Ascending aorta (tissue), 2 donors: ENCODE measurements around the gene AUTS2. TPM values are rescaled to one million over a fixed set of nuclear protein-coding genes. Genes with fewer than 3 reads are reported as not detected.

Experiments used
- DNase-seq, 2 donors: peaks; one replicate each; pipeline ENCODE4 v3.0.0-alpha.2; 2019; ENCODE audit warnings: low spot score in 2 of 2
- H3K27ac ChIP-seq, 2 donors: fragments of 200-600 bp; sonication (generic); one replicate each; pipeline ENCODE4 v1.5.1; 2016 to 2017; ENCODE audit warnings: mild to moderate bottlenecking in 1 of 2
- H3K27me3 ChIP-seq: fragments of 200-600 bp; sonication (generic); one replicate; pipeline ENCODE4 v1.5.1; 2017
- H3K36me3 ChIP-seq, 2 donors: fragments of 200-600 bp; sonication (generic); one replicate each; pipeline ENCODE4 v1.5.1; 2016
- H3K4me1 ChIP-seq, 2 donors: fragments of 200-600 bp; sonication (generic); one replicate each; pipeline ENCODE4 v1.5.1; 2016 to 2017; ENCODE audit warnings: mild to moderate bottlenecking in 1 of 2
- H3K4me3 ChIP-seq, 2 donors: fragments of 200-600 bp; sonication (generic); one replicate each; pipeline ENCODE4 v1.5.1; 2016 to 2017; ENCODE audit warnings: mild to moderate bottlenecking in 1 of 2
- H3K9me3 ChIP-seq, 2 donors: fragments of 200-600 bp; sonication (generic); one replicate each; pipeline ENCODE4 v1.5.1; 2016
- CTCF ChIP-seq, 3 experiments: fragments of 200-600 bp in 2 of 3; fragments of 450-650 bp in 1 of 3; sonication (generic) in 2 of 3; IDR thresholded peaks; one replicate each; pipeline ENCODE4 v1.5.1; 2016 to 2019; ENCODE audit warnings: antibody characterized with exemption in 3 of 3, mild to moderate bottlenecking in 1 of 3, moderate library complexity in 1 of 3
- intact Hi-C: fragments of 100-400 bp; cut with DNase I; formaldehyde crosslinking; loops from one replicate; pipeline ENCODE4 v1.15.1; 2023
- total RNA-seq: library from RNA; depleted of rRNA; stranded (reverse); fragments of >200 nt; gene quantifications from one replicate; pipeline ENCODE4 v1.1.0, GENCODE V29; 2016

The AUTS2 gene
- total RNA-seq, 1 donor from 2014 or later, result 90.4 TPM

GRCh38 chr7:70354409-70355169, 756.3 kb downstream of the AUTS2 start:
- Histone ChIP-seq H3K27me3 (no peaks in the 10 kb centered on the region), H3K4me3 (no peak overlapping the region), H3K4me1 (peaks cover 0 to 3% of the 10 kb centered on the region in 2 donors), H3K36me3 (no peaks in the 10 kb centered on the region), H3K9me3 (no peaks in the 10 kb centered on the region), H3K27ac (no peak overlapping the region)
- no peak for TF ChIP-seq CTCF (IDR thresholded peaks at IDR 0.05)
- no peak for DNase-seq
- intact Hi-C loops, result no loop called here

GRCh38 chr7:70355198-70356020, 757.1 kb downstream of the AUTS2 start:
- intact Hi-C loops, result no loop called here
- no peaks in the 10 kb centered on the region for H3K27me3 ChIP-seq
- H3K4me1 ChIP-seq, result peaks cover 0 to 3% of the 10 kb centered on the region in 2 donors
- no peak overlapping the region for H3K4me3 ChIP-seq
- no peak for DNase-seq
- no peaks in the 10 kb centered on the region for H3K36me3 ChIP-seq
- H3K27ac ChIP-seq, result no peak overlapping the region
- no peak for TF ChIP-seq CTCF (IDR thresholded peaks at IDR 0.05)
- H3K9me3 ChIP-seq, result no peaks in the 10 kb centered on the region

- intact Hi-C loops, result no loop called here
- H3K4me1 ChIP-seq, result peaks cover 0 to 3% of the 10 kb centered on the region in 2 donors
These were observed 758.0 kb downstream of the AUTS2 start for GRCh38 chr7:70356085-70356786.

GRCh38 chr7:70356787-70357328, 758.6 kb downstream of the AUTS2 start:
- no peak overlapping the region for H3K27ac ChIP-seq
- peaks cover 0 to 3% of the 10 kb centered on the region in 2 donors for H3K4me1 ChIP-seq
- intact Hi-C loops, result no loop called here
- H3K9me3 ChIP-seq, result no peaks in the 10 kb centered on the region
- H3K27me3 ChIP-seq, result no peaks in the 10 kb centered on the region
- no peak for DNase-seq
- no peaks in the 10 kb centered on the region for H3K36me3 ChIP-seq
- no peak overlapping the region for H3K4me3 ChIP-seq
- no peak for TF ChIP-seq CTCF (IDR thresholded peaks at IDR 0.05)

More at GRCh38 chr7:70356085-70356786, 758.0 kb downstream of the AUTS2 start:
- DNase-seq, result no peak
- no peak overlapping the region for H3K27ac ChIP-seq
- H3K27me3 ChIP-seq, result no peaks in the 10 kb centered on the region
- no peak for TF ChIP-seq CTCF (IDR thresholded peaks at IDR 0.05)
- H3K36me3 ChIP-seq, result no peaks in the 10 kb centered on the region
- H3K4me3 ChIP-seq, result no peak overlapping the region
- no peaks in the 10 kb centered on the region for H3K9me3 ChIP-seq

GRCh38 chr7:70360557-70360956, 762.3 kb downstream of the AUTS2 start:
- peaks cover 0 to 3% of the 10 kb centered on the region in 2 donors for H3K4me1 ChIP-seq
- no peak overlapping the region for H3K27ac ChIP-seq
- TF ChIP-seq CTCF (IDR thresholded peaks at IDR 0.05), result no peak
- no peak overlapping the region for H3K4me3 ChIP-seq
- no peak for DNase-seq
- no peaks in the 10 kb centered on the region for H3K36me3 ChIP-seq
- H3K27me3 ChIP-seq, result no peaks in the 10 kb centered on the region
- intact Hi-C loops, result no loop called here
- H3K9me3 ChIP-seq, result no peaks in the 10 kb centered on the region
